ENCODE data around the gene GTPBP3.

DNA sequence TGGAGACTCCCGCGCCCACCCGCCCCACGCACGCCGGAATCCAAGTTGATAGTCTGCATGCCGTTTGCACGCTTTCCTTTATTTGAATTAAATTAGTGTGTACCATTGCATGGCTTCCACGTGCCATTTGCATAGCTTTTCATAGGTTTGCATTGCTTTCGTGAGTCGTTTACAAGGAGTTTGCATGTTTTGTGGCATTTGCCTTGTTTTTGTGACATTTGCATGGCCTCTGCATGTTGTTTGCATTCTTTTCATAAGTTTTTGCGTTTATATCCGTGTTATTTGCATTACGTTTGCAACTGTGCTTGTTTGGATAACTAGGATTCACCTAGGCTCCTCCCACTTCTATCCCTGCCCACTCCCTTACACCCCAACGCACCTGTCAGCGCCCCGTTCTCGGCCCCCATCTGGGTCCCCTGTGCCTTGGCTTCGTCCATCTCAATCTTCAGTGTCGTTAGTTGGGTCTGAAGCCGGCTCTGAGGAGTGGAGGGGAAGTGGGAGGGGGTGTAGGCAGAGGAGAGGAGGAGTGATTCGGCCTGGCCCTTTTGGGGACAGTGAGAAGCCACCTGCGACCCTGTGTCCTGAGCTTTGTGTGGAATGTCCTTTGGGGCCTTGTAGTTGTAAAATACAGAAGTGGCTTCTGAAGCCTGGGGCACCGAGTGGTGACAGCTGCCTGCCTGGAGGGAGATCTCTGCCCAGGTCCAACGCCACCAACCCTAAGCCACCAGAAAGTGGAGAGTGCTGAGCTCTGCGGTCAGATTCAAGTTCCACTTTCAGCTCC lies 54.2 kb downstream of the GTPBP3 start:
- TF ChIP-seq CTCF (IDR thresholded peaks at IDR 0.05) (no peak), POLR2A (IDR thresholded peaks at IDR 0.05) (no peak)

All from thyroid gland (tissue), 4 donors.